Ectodermal cell (in vitro differentiated cells): ENCODE measurements around the gene FOXO1. TPM values are rescaled to one million over a fixed set of nuclear protein-coding genes. Genes with fewer than 3 reads are reported as not detected.
"Not testable (repeated sequence)": the region's sequence is repeated elsewhere in the genome, so short reads cannot be mapped to it uniquely, and the experiment has no call there.

Source experiments
- H3K27ac ChIP-seq: 2 replicates; pipeline ENCODE4 v1.7.0; 2013; ENCODE audit warnings: mild to moderate bottlenecking, low read depth, low read length; ENCODE audit not compliant: insufficient read depth, poor library complexity, severe bottlenecking
- H3K27me3 ChIP-seq: 2 replicates; pipeline ENCODE4 v1.7.0; 2013; ENCODE audit warnings: mild to moderate bottlenecking, low read length; ENCODE audit not compliant: insufficient read depth, control insufficient read depth, poor library complexity, severe bottlenecking
- H3K36me3 ChIP-seq: one replicate; pipeline ENCODE4 v1.7.0; 2013; ENCODE audit warnings: low read length; ENCODE audit not compliant: control insufficient read depth, insufficient read depth
- H3K4me1 ChIP-seq: one replicate; pipeline ENCODE4 v1.7.0; 2013; ENCODE audit warnings: low read length; ENCODE audit not compliant: control insufficient read depth, insufficient read depth
- H3K4me3 ChIP-seq: 2 replicates; pipeline ENCODE4 v1.7.0; 2013; ENCODE audit warnings: low read depth, low read length, control low read depth; ENCODE audit not compliant: insufficient read depth
- H3K9me3 ChIP-seq: 2 replicates; pipeline ENCODE4 v1.7.0; 2013; ENCODE audit warnings: mild to moderate bottlenecking, low read length, moderate library complexity; ENCODE audit not compliant: control insufficient read depth
- WGBS, 2 experiments: methylation state at CpG; one replicate each; pipeline ENCODE4 v1.1.7; 2013; ENCODE audit warnings: missing lambda C conversion rate in 2 of 2; 5-methylcytosine and 5-hydroxymethylcytosine counted together
- polyA plus RNA-seq, 4 experiments: library from polyadenylated mRNA; stranded (reverse); fragments of 50-300 nt; gene quantifications; one replicate each; pipeline ENCODE4 v1.2.3, GENCODE V29; 2013

The FOXO1 gene
- 4.0 TPM for polyA plus RNA-seq (2013, experiment 1 of 4)
- polyA plus RNA-seq (2013, experiment 2 of 4), result 4.0 TPM
- polyA plus RNA-seq (2013, experiment 3 of 4), result 5.2 TPM
- 5.2 TPM for polyA plus RNA-seq (2013, experiment 4 of 4)

DNA sequence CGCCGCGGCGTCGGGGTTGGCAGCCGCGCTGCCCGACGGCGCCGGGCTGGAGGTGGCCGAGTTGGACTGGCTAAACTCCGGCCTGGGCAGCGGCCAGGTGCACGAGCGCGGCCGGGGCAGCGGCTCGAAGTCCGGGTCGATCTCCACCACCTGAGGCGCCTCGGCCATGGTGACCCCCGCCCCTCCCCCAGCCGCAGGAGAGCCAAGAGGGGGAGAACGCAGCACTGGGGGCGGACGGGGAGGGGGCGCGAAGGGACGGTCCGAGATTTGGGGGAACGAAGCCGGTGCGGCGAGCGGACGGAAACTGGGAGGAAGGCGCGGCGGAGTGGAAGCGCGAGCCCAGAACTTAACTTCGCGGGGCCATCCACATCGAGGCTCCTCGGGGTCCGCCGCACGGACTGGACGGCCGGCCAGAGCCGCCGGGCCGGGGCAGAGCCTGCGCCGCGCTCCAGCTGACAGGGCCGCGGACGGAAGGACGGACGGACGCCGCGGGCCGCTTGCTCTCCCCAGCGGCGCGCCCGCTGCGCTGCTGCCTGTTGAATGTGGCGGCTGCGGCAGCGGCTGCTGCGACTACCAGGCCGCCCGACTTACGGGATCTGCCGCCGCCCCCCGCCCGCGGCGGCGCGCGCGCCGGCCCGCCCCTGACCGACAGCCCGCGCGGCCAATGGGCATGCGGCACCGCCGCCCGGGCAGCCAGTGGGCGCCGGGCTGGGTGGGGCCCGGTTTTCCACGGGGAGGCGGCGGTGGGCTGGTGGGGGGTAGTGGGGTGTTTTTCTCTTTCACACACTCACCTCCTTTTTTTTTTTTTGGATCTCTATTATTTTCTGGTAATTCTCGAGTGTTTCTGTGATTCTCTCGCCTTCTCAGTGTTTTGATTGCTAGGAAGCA, at the start of gene FOXO1:
TSS of gene FOXO1 (minus strand) at position 597 of the 888 bp plus-strand sequence. CDS start at position 168, 429 bp downstream.
- no peaks in the 10 kb centered on the region for H3K36me3 ChIP-seq
- no peaks in the 10 kb centered on the region for H3K9me3 ChIP-seq
- H3K27me3 ChIP-seq, result peaks cover 45% of the 10 kb centered on the region
- no peaks in the 10 kb centered on the region for H3K4me1 ChIP-seq
- H3K27ac ChIP-seq, result no peak within 1 kb of the TSS
- WGBS, 2 experiments, result 0% methylated on average over 98 to 103 of the region's 108 CpGs
- peak within 1 kb of the TSS; percentile 58 for H3K4me3 ChIP-seq

DNA sequence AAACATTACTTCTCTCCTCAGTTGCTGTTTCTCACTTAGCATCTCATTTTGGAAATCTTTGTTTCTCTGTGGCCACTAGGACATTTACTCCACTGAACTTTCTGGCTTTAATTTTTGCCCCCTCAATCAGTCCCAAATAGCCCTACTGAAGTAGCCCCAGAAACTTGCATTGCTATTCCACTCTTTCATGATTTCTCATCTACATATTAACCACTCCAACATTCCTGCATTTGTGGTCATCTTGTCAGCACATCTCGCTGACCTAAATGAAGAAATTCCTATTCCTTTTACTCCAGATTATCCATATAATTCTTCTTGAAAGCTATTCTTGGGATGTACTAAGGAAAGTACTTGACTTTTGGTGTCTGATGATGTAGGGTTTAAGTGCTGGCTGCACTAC, 48.0 kb upstream of the FOXO1 start:
- WGBS, 2 experiments, result no CpG with 5 or more reads among the region's 1 CpG
- not testable (repeated sequence) for H3K27ac ChIP-seq, H3K9me3 ChIP-seq, H3K27me3 ChIP-seq, H3K4me1 ChIP-seq, H3K4me3 ChIP-seq, H3K36me3 ChIP-seq

DNA sequence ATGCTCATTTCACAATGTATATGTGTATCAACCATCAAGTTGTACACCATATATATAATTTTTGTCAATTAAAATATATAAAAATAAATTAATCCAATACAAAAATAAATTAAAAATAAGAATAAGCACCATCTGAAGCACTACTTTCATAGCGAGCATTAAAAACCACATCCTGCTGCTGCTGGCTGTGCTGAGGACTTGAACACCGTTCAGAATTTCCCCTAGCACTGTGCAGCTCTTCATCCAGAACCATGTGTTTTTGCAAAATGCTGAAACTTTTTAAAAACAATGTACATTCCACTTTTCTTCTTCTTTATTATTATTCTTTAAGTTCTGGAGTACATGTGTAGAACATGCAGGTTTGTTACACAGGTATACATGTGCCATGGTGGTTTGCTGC, 40.0 kb upstream of the FOXO1 start:
- H3K27ac ChIP-seq, result no peak overlapping the region
- no peak overlapping the region for H3K4me3 ChIP-seq
- no peaks in the 10 kb centered on the region for H3K9me3 ChIP-seq
- 92 to 99% methylated on average over 2 of the region's 2 CpGs for WGBS, 2 experiments
- H3K4me1 ChIP-seq, result no peaks in the 10 kb centered on the region
- no peaks in the 10 kb centered on the region for H3K27me3 ChIP-seq
- no peaks in the 10 kb centered on the region for H3K36me3 ChIP-seq

DNA sequence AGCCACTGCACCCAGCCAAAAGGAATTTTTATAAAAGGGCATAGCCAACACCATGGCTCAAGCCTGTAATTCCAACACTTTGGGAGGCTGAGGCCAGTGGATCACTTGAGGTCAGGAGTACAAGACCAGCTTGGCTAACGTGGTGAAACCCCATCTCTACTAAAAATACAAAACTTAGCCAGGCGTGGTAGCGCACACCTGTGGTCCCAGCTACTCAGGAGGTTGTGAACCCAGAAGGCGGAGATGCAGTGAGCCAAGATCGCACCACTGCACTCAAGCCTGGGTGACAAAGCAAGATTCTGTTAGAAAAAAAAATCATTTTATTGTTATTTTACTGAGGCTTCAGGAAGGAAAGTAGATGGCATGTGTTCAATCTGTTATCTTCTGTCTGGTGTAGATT, 31.3 kb upstream of the FOXO1 start:
- H3K9me3 ChIP-seq, result no peaks in the 10 kb centered on the region
- H3K36me3 ChIP-seq, result no peaks in the 10 kb centered on the region
- no peaks in the 10 kb centered on the region for H3K4me1 ChIP-seq
- 84 to 89% methylated on average over 5 of the region's 5 CpGs for WGBS, 2 experiments
- no peaks in the 10 kb centered on the region for H3K27me3 ChIP-seq
- no peak overlapping the region for H3K27ac ChIP-seq
- no peak overlapping the region for H3K4me3 ChIP-seq

DNA sequence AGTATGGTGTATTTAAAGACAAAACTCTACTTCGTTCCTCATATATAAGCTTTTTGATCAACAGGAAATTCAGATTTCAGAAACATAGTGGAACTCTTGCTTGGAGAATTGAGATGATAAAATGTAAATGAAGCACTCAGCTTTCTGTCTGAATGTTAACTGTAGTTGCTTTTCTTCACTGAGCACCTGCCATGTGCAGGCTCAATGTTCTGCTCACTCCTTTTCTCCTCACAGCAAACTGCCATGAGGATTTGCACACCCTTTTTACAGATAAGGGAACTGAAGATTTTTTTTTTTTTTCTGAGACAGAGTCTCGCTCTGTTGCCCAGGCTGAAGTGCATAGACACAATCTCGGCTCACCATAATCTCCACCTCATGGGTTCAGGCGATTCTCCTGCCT, 28.0 kb upstream of the FOXO1 start:
- no peak overlapping the region for H3K27ac ChIP-seq
- H3K27me3 ChIP-seq, result no peaks in the 10 kb centered on the region
- H3K9me3 ChIP-seq, result no peaks in the 10 kb centered on the region
- no peak overlapping the region for H3K4me3 ChIP-seq
- H3K4me1 ChIP-seq, result no peaks in the 10 kb centered on the region
- WGBS, 2 experiments, result 92 to 94% methylated on average over 3 to 4 of the region's 4 CpGs
- H3K36me3 ChIP-seq, result no peaks in the 10 kb centered on the region

DNA sequence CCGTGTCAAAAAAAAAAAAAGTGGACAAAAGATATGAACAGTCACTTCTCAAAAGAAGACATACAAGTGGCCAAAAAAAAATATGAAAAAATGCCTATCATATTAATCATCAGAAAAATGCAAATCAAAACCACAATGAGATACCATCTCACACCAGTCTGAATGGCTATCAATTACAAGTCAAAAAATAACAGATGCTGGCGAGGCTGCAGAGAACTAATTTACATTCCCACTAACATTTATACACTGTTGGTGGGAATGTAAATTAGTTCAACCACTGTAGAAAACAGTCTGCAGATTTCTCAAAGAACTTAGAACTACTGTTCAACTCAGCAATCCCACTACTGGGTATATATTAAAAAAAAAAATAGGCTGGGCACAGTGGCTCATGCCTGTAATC, 26.5 kb upstream of the FOXO1 start:
- WGBS, 2 experiments, result 88 to 91% methylated on average over 2 of the region's 2 CpGs
- Histone ChIP-seq H3K27ac (no peak overlapping the region), H3K9me3 (no peaks in the 10 kb centered on the region)

DNA sequence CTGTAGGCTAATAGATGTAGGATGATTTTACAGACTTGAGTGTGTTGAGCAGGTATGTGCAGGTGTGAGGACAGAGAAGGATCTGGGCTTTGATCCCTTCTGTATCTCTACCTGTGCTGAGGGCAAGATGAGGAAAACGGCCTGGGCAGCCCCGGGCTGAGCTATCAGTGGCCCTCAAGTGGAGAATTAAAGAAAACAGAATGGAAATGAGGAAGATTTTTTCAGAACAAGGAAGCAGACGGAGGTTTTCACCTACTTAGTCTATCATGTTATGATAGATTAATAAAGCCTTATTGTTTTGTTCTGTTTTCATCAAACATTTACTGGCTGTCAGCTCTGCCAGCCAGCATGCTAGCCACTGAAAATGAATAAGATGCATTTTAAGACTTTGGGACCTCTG, 22.3 kb upstream of the FOXO1 start:
- H3K36me3 ChIP-seq, result no peaks in the 10 kb centered on the region
- no peak overlapping the region for H3K27ac ChIP-seq
- H3K27me3 ChIP-seq, result no peaks in the 10 kb centered on the region
- H3K9me3 ChIP-seq, result no peaks in the 10 kb centered on the region
- 89 to 96% methylated on average over 2 to 3 of the region's 3 CpGs for WGBS, 2 experiments
- H3K4me1 ChIP-seq, result no peaks in the 10 kb centered on the region
- H3K4me3 ChIP-seq, result no peak overlapping the region

More for the DNA sequence above, 26.5 kb upstream of the FOXO1 start:
- Histone ChIP-seq H3K27me3 (no peaks in the 10 kb centered on the region), H3K4me3 (no peak overlapping the region), H3K4me1 (no peaks in the 10 kb centered on the region), H3K36me3 (no peaks in the 10 kb centered on the region)

DNA sequence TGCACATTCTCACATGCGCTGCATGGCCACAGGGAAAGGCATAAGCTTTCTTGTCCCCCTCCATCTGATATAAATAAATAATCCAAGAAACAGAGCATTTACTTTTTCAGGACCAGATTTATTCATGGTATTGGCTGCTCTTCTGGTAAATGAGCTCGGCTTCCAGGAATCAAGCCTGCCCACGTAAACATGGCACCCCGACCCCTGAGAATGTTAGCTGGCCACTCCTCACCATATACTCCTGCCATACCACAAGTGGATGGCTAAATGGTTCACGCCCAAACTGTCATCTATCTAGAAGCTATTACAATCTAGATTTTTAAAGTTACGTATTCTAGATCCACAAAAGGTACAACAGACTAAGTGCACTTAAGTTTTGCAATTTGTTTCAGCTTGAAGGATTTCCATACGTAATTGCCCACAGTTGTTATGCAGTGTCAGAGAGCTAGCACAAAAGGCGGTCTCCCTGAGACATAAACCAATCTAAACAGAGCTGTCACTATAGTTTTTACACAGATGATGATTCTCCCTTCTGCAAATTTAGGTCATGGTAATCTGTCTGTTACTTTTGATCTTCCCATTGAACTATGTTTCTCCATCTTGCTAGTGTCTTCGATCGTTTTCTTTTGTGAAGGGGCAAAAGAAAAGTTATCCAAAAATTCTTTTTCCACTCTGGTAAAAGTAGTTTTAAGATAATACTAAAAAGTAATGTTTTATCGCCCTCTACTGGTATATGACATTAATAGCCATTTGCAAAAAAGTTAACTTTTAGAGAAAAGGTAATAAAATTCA, 16.2 kb upstream of the FOXO1 start:
- WGBS, 2 experiments, result 67 to 79% methylated on average over 8 to 10 of the region's 11 CpGs
- Histone ChIP-seq H3K27ac (no peak overlapping the region), H3K4me3 (no peak overlapping the region), H3K27me3 (no peaks in the 10 kb centered on the region), H3K4me1 (no peaks in the 10 kb centered on the region), H3K36me3 (no peaks in the 10 kb centered on the region), H3K9me3 (no peaks in the 10 kb centered on the region)

DNA sequence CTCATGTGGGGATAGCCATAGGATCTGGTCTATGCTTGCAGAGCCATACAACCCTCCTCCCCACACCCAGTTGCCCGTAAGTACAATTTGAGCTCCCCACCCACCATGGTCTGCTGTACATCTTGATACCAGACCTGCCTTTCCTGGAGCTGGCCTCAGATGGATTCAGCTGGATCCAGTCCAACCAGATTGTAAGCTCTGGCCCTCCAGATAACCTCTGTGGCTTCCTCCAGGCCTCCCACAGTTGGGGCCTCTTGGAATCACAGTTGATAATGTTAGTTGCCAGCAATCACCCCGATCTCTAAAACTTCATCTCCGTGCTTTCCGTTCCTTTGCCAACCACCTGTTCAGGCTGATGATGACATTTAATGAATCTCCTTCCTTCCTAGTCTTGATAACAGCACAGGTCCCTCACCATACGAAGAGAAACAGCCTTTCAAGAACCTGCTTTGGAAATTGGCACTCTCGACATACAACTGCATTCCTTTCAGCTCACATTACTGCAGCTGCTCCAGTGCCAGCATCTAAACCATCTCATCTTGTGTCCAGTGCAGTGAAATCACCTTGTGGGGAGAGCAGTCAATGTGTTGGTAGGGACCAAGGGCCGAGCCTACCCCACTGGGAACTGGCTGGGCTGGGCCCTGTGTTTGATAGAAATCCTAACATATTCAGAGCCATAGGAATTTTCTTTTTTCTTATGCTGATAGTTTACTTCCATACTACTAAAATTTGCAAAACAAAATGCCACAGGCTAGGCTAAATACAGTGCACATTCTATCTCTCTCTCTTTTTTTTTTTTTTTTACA, 15.1 kb upstream of the FOXO1 start:
- 84 to 85% methylated on average over 7 of the region's 7 CpGs for WGBS, 2 experiments

More for the DNA sequence above, 15.1 kb upstream of the FOXO1 start:
- no peaks in the 10 kb centered on the region for H3K27me3 ChIP-seq
- H3K9me3 ChIP-seq, result no peaks in the 10 kb centered on the region
- no peak overlapping the region for H3K27ac ChIP-seq
- no peak overlapping the region for H3K4me3 ChIP-seq
- H3K4me1 ChIP-seq, result no peaks in the 10 kb centered on the region
- H3K36me3 ChIP-seq, result no peaks in the 10 kb centered on the region
